Hepatocyte (in vitro differentiated cells): ENCODE results near the gene IGFBP6. TPM values are rescaled to one million over a fixed set of nuclear protein-coding genes. Genes with fewer than 3 reads are reported as not detected.
A peak's percentile ranks its signal among the peaks of the same experiment; 100 is the strongest.

Experiments used
- DNase-seq: peaks from one replicate; pipeline ENCODE4 v3.0.0-alpha.2; 2016; ENCODE audit warnings: low spot score
- H2AFZ ChIP-seq: fragments of 200-600 bp; sonication (generic); 2 replicates; pipeline ENCODE4 v1.6.0; 2016; ENCODE audit warnings: antibody characterized with exemption, mild to moderate bottlenecking
- H3K27ac ChIP-seq: fragments of 200-600 bp; sonication (generic); 2 replicates; pipeline ENCODE4 v1.5.1; 2016; ENCODE audit warnings: mild to moderate bottlenecking
- H3K27me3 ChIP-seq: fragments of 200-600 bp; sonication (generic); 2 replicates; pipeline ENCODE4 v1.6.1; 2016
- H3K36me3 ChIP-seq: fragments of 200-600 bp; sonication (generic); replicated peaks from 2 replicates; pipeline ENCODE4 v1.5.1; 2016; ENCODE audit warnings: low read depth; ENCODE audit not compliant: insufficient read depth
- H3K4me1 ChIP-seq: fragments of 200-600 bp; sonication (generic); 2 replicates; pipeline ENCODE4 v1.5.1; 2016; ENCODE audit warnings: mild to moderate bottlenecking, moderate library complexity; ENCODE audit not compliant: insufficient read depth
- H3K4me2 ChIP-seq: fragments of 200-600 bp; sonication (generic); 2 replicates; pipeline ENCODE4 v1.6.0; 2016
- H3K4me3 ChIP-seq: fragments of 200-600 bp; sonication (generic); 2 replicates; pipeline ENCODE4 v1.5.1; 2016; ENCODE audit warnings: mild to moderate bottlenecking
- H3K79me2 ChIP-seq: fragments of 200-600 bp; sonication (generic); 2 replicates; pipeline ENCODE4 v1.6.0; 2017; ENCODE audit warnings: mild to moderate bottlenecking
- H3K9me2 ChIP-seq: fragments of 200-600 bp; sonication (generic); replicated peaks from 2 replicates; pipeline ENCODE4 v1.6.0; 2017; ENCODE audit warnings: mild to moderate bottlenecking; ENCODE audit not compliant: insufficient read depth
- H3K9me3 ChIP-seq: fragments of 200-600 bp; sonication (generic); 2 replicates; pipeline ENCODE4 v1.5.1; 2016; ENCODE audit warnings: low read depth, mild to moderate bottlenecking
- H4K20me1 ChIP-seq: fragments of 200-600 bp; sonication (generic); 2 replicates; pipeline ENCODE4 v1.6.0; 2016; ENCODE audit warnings: mild to moderate bottlenecking; ENCODE audit not compliant: insufficient read depth, poor library complexity, severe bottlenecking
- CTCF ChIP-seq: fragments of 200-600 bp; sonication (generic); IDR thresholded peaks from 2 replicates; pipeline ENCODE4 v1.5.1; 2016; ENCODE audit warnings: antibody characterized with exemption, mild to moderate bottlenecking; ENCODE audit not compliant: poor library complexity
- EZH2 ChIP-seq: fragments of 200-600 bp; sonication (generic); IDR thresholded peaks from 2 replicates; pipeline ENCODE4 v1.6.1; 2016; ENCODE audit warnings: antibody characterized with exemption, mild to moderate bottlenecking, borderline replicate concordance
- EZH2phosphoT487 ChIP-seq: fragments of 200-600 bp; sonication (generic); IDR thresholded peaks from one replicate; pipeline ENCODE4 v1.6.1; 2018; ENCODE audit warnings: antibody characterized with exemption, mild to moderate bottlenecking, low read depth, moderate library complexity; ENCODE audit not compliant: unreplicated experiment, severe bottlenecking
- WGBS: methylation state at CpG from one replicate; pipeline ENCODE4 v1.1.6; 2016; ENCODE audit warnings: low lambda C conversion rate; ENCODE audit errors: missing lambda C conversion rate; 5-methylcytosine and 5-hydroxymethylcytosine counted together
- polyA plus RNA-seq: library from polyadenylated mRNA; unstranded; fragments of >200 nt; fragmentation: Nextera tagmentation; extraction: Ambion mirVana; gene quantifications from 2 replicates; pipeline ENCODE4 v1.2.1, GENCODE V29; 2016
- total RNA-seq: library from RNA; depleted of rRNA; stranded (reverse); fragments of >200 nt; gene quantifications from 2 replicates; pipeline ENCODE4 v1.2.3, GENCODE V29; 2014

Gene IGFBP6
- total and polyA plus RNA-seq, 2 experiments from 2014 or later, result 25.1 to 86.0 TPM

- Histone ChIP-seq H3K27me3 (no peaks in the 10 kb centered on the region), H3K27ac (no peak overlapping the region), H3K4me2 (no peak overlapping the region), H3K9me3 (no peaks in the 10 kb centered on the region), H3K4me3 (no peak overlapping the region), H3K36me3 (no peaks in the 10 kb centered on the region), H3K4me1 (peaks cover 20% of the 10 kb centered on the region), H3K79me2 (peaks cover 7% of the 10 kb centered on the region), H3K9me2 (no peaks in the 10 kb centered on the region), H2AFZ (no peak overlapping the region), H4K20me1 (no peaks in the 10 kb centered on the region)
- no peak for DNase-seq
- WGBS, result 95% methylated on average over 7 of the region's 7 CpGs
- TF ChIP-seq CTCF (no peak), EZH2phosphoT487 (no peak), EZH2 (no peak)
These were observed 40.6 kb upstream of the IGFBP6 start for GRCh38 chr12:53056901-53057300.

- no peaks in the 10 kb centered on the region for H3K36me3 ChIP-seq
- no peak overlapping the region for H3K27ac ChIP-seq
- H3K79me2 ChIP-seq, result peaks cover under 1% of the 10 kb centered on the region
- no peak overlapping the region for H3K4me2 ChIP-seq
- 90% methylated on average over 13 of the region's 13 CpGs for WGBS
- no peak overlapping the region for H3K4me3 ChIP-seq
- TF ChIP-seq CTCF, result no peak
- no peak for TF ChIP-seq EZH2phosphoT487
- TF ChIP-seq EZH2, result no peak
- DNase-seq, result peak; percentile 16
- H2AFZ ChIP-seq, result no peak overlapping the region
- no peaks in the 10 kb centered on the region for H3K9me3 ChIP-seq
- no peaks in the 10 kb centered on the region for H4K20me1 ChIP-seq
- no peaks in the 10 kb centered on the region for H3K27me3 ChIP-seq
- peaks cover 9% of the 10 kb centered on the region for H3K4me1 ChIP-seq
- H3K9me2 ChIP-seq, result no peaks in the 10 kb centered on the region
These were observed 39.5 kb upstream of the IGFBP6 start for GRCh38 chr12:53057816-53058500.

- Histone ChIP-seq H3K27ac (no peak overlapping the region), H3K9me2 (no peaks in the 10 kb centered on the region), H3K4me1 (peaks cover 4% of the 10 kb centered on the region), H2AFZ (no peak overlapping the region), H3K4me2 (no peak overlapping the region), H3K36me3 (no peaks in the 10 kb centered on the region), H3K27me3 (no peaks in the 10 kb centered on the region), H3K9me3 (no peaks in the 10 kb centered on the region), H3K79me2 (no peaks in the 10 kb centered on the region), H3K4me3 (no peak overlapping the region), H4K20me1 (no peaks in the 10 kb centered on the region)
- DNase-seq, result no peak
- no peak for TF ChIP-seq EZH2phosphoT487
- no peak for TF ChIP-seq CTCF
- TF ChIP-seq EZH2, result no peak
- WGBS, result 87% methylated on average over 27 of the region's 35 CpGs
These were observed 38.6 kb upstream of the IGFBP6 start for GRCh38 chr12:53058674-53059433.
